Nucleus accumbens (tissue), 56 donors: ENCODE data around the gene PLS1.
"Not testable (repeated sequence)": the region's sequence is repeated elsewhere in the genome, so short reads cannot be mapped to it uniquely, and the experiment has no call there.

ENCODE experiments used
- DNase-seq, 56 donors: peaks; one replicate each; lab custom pipeline; 2025; lab: John Stamatoyannopoulos, UW

The PLS1 gene

GRCh38 chr3:142592268-142592667 is 3.9 kb upstream of the PLS1 start:
- not testable (repeated sequence) for DNase-seq

GRCh38 chr3:142595141-142595540 is 1.1 kb upstream of the PLS1 start:
- no peak for DNase-seq

DNA sequence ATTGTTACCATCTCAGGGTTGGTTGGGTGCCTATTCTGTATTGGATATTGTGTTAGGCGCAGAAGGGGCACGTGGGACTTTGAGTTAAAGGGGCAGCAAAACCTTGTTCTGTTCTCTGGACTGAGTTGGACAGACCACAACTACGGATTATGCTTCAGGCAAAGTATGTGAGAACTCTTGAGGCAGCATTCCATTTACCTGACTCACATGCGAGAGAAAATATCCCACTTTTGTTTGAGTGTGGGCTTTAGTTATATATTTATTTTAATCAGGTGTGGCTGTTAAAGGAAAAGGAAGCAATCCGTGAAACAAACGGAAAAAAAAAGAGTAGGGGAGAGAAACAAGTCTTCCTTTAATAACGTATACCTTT is 627 bp upstream of the PLS1 start:
- DNase-seq: no peak

DNA sequence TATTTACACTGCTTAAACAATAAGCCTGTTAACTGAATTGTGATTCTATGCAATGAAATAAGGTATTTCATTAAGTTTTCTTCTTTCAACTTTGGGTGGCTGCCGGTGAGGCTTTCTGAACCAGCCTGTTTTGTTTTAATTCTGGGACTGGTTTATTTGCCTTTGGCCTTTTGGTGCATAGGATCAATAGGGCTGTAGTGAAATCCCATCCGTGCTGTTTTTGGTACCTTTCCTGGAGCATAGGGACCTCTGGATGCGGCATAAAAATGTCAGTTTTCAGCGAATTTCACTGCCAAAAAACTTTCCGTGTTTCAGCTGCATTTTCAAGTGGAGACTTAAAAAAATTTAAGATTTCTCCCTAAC is 514 bp downstream of the PLS1 start:
- no peak for DNase-seq

- no peak for DNase-seq
Observed at GRCh38 chr3:142597906-142598305, 1.7 kb downstream of the PLS1 start.

- DNase-seq: no peak
Observed at GRCh38 chr3:142601713-142602112, 5.5 kb downstream of the PLS1 start.

GRCh38 chr3:142602619-142603385 is 6.6 kb downstream of the PLS1 start:
- no peak for DNase-seq

DNA sequence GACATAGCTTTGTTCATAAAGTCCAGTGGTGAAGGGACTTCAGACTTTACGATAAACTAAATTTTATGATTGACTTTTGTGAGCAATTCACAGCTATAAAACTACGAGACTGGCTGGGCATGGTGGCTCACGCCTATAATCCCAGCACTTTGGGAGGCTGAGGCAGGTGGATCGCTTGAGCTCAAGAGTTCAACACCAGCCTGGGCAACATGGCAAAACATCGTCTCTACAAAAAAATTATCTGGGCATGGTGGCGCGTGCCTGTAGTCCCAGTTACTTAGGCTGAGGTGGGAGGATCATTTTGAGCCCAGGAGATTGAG is 7.2 kb downstream of the PLS1 start:
- not testable (repeated sequence) for DNase-seq

GRCh38 chr3:142604940-142605339 is 8.7 kb downstream of the PLS1 start:
- no peak for DNase-seq

- DNase-seq: no peak
Observed at GRCh38 chr3:142608631-142609030, 12.4 kb downstream of the PLS1 start.

DNA sequence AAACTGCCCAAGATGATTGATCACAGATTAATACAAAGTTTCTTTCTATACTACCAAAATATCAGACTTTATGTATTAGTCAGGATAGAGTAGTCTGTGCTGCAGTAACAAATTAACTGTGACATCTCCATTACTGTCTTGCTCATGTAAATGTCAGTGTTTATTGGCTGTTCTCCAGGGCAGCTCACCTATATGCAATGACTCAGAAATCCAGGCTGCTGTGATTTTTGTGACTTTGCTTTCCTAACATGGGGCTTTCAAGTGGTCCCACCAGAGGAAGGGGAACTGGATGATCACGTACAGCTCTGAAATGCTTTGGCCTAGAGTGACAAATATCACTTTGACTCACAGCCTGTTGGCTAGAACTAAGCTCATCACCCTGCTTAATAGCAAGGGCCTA is 12.9 kb downstream of the PLS1 start:
- DNase-seq: no peak

- DNase-seq: no peak
Observed at GRCh38 chr3:142611206-142611605, 15.0 kb downstream of the PLS1 start.

- DNase-seq: no peak
Observed at GRCh38 chr3:142613491-142613890, 17.3 kb downstream of the PLS1 start.

DNA sequence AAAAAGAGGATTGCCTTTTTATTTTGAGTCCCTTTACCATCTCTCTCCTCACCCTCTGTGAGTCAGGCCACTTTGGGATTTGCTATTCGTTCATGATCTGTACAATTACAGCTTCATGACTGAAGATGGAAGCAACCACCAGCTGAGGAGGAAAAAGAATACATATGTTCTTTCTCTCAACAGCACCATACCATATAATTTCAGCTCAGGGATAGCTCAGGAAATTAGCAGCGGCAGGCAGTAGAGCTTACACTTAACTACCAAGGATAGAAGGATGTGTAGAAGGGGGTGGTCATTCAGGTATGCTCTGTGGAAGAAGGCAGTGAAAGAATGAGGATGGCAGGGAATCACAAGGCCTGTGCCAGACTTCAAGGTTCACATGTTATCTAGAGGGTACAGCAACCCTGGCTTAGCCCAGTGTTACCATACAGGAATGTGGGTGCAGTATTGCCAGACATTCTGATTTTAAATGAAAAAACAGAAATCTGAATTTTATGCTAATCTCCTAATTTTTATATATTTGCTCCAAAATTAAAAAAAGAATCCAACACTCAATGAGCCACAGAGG is 17.9 kb downstream of the PLS1 start:
- DNase-seq: no peak

GRCh38 chr3:142615171-142615570 is 19.0 kb downstream of the PLS1 start:
- no peak for DNase-seq

GRCh38 chr3:142618917-142619461 is 22.8 kb downstream of the PLS1 start:
- DNase-seq: peak in 1 of 56 donors; percentile 3

DNA sequence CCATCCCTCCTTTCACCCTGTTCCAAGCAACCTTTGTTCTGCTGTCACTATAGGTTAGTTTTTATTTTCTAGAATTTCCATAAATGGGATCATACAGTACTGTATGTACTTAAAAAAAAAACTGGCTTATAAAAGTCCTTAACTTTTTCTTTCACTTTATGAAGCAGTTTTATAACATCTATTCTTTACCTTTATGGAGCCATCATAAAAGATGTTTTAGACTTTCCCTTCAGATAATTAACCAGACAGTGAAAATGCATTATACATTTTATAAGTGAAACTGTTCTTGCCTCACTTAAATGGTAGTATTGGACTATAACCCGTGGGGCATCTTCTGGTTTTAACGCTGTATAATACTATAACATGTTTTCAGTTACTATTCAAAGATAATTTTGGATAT is 26.2 kb downstream of the PLS1 start:
- DNase-seq: no peak

DNA sequence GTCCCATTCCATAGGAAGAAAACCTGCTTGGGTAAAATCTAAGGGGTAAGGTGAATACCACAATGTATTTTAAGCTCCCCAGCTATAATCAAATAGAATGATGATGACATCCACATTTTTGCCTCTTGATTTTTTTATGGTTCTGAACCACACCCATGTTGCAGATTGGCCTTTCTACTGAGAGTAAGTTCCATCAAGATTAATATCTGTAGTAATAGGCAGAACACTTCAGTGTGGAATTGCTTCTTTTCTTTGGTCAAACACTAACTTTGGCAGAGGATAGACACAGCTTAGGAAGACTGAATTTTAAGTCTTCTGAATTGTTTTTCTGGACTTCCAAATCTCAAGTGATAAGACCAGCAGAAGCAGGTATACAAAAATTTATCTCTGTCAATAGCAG is 27.0 kb downstream of the PLS1 start:
- no peak for DNase-seq

- DNase-seq: no peak
Observed at GRCh38 chr3:142624341-142625152, 28.4 kb downstream of the PLS1 start.

DNA sequence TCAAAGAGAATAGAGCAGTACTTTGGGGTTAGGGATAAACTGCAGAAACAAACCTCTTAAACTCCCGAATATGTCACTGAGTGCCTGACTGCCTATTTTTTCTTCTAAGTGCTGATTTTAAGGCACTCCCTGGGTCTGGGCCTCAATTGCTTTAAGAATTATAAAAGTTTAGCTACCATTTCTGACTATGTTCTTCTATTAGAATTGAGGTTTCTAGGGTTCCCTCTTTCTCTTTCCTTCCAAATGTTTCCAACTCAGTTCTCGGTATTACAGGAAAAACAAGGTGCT is 28.9 kb downstream of the PLS1 start:
- DNase-seq: no peak

DNA sequence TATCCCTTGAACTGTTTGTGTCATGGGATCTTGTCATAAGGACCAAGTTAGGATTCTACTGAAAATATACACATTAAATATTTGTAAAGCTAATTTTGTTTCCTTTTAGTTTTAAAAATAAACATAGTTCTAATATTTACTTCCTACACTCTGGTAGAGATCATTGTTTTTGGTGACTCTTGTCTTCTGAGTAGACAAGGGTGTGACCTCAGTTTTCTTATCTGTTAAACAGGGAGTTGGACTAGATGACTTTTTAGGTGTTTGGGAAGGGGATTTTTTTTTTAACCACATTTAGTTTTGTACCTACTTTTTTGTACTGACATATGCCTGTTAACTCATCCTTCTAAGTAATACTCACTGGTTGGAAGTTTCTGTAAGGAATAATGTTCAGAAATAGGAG is 30.8 kb downstream of the PLS1 start:
- DNase-seq: no peak

- DNase-seq: no peak
Observed at GRCh38 chr3:142628801-142629200, 32.6 kb downstream of the PLS1 start.
